Gastroesophageal sphincter (tissue), 4 donors: Measurements from ENCODE around the gene MSS51. TPM values are rescaled to one million over a fixed set of nuclear protein-coding genes. Genes with fewer than 3 reads are reported as not detected.

Source experiments
- ATAC-seq: fragments of 150-250 bp; one replicate; pipeline ENCODE4 v1.9.1; 2016; ENCODE audit warnings: mild to moderate bottlenecking, moderate library complexity
- H3K27ac ChIP-seq, 4 donors: fragments of 200-600 bp; sonication (generic) in 3 of 4; 1 replicate in 3 of 4; 2 replicates in 1 of 4; pipeline ENCODE4 v1.5.1; 2016 to 2019
- H3K27me3 ChIP-seq: fragments of 200-600 bp; sonication (generic); one replicate; pipeline ENCODE4 v1.5.1; 2019
- H3K36me3 ChIP-seq, 2 donors: fragments of 200-600 bp; sonication (generic); one replicate each; pipeline ENCODE4 v1.5.1; 2019; ENCODE audit warnings: control low read depth in 1 of 2
- H3K4me1 ChIP-seq, 3 donors: fragments of 200-600 bp; sonication (generic); 1 replicate in 2 of 3; 2 replicates in 1 of 3; pipeline ENCODE4 v1.5.1; 2016 to 2019; ENCODE audit warnings: control low read depth in 2 of 3
- H3K4me3 ChIP-seq, 2 donors: fragments of 200-600 bp; sonication (generic); one replicate each; pipeline ENCODE4 v1.5.1; 2019; ENCODE audit warnings: mild to moderate bottlenecking in 1 of 2, moderate library complexity in 1 of 2
- H3K9me3 ChIP-seq, 3 donors: fragments of 200-600 bp; sonication (generic); one replicate each; pipeline ENCODE4 v1.5.1; 2017 to 2019; ENCODE audit warnings: control low read depth in 2 of 3
- EP300 ChIP-seq: sonication (generic); formaldehyde crosslinking; IDR thresholded peaks from one replicate; pipeline ENCODE4 v1.6.1; 2017; ENCODE audit warnings: antibody characterized with exemption, mild to moderate bottlenecking
- POLR2A ChIP-seq, 2 donors: fragments of 450-650 bp; IDR thresholded peaks; one replicate each; pipeline ENCODE4 v1.6.1; 2017; ENCODE audit warnings: antibody characterized with exemption in 2 of 2, mild to moderate bottlenecking in 2 of 2, moderate library complexity in 1 of 2
- POLR2AphosphoS5 ChIP-seq: sonication (generic); formaldehyde crosslinking; IDR thresholded peaks from one replicate; pipeline ENCODE4 v1.6.1; 2017; ENCODE audit warnings: antibody characterized with exemption
- WGBS, 2 donors: methylation state at CpG; one replicate each; pipeline ENCODE4 v1.1.5; 2018; ENCODE audit warnings: low coverage in 1 of 2; 5-methylcytosine and 5-hydroxymethylcytosine counted together
- total RNA-seq, 4 donors: library from RNA; depleted of rRNA; stranded (reverse); fragments of >200 nt; gene quantifications; one replicate each; pipeline ENCODE4 v1.1.0, GENCODE V29; 2016
- TF ChIP-seq, protein P1 (sequence below), 4 experiments: fragments of 200-600 bp in 2 of 4; fragments of 450-650 bp in 2 of 4; sonication (generic) in 1 of 4; IDR thresholded peaks; one replicate each; pipeline ENCODE4 v1.5.1; 2017 to 2019; ENCODE audit warnings: antibody characterized with exemption in 4 of 4, mild to moderate bottlenecking in 2 of 4, moderate library complexity in 2 of 4

The MSS51 gene
- total RNA-seq, 4 donors from 2014 or later, result 0.32 to 3.9 (median 2.4) TPM

DNA sequence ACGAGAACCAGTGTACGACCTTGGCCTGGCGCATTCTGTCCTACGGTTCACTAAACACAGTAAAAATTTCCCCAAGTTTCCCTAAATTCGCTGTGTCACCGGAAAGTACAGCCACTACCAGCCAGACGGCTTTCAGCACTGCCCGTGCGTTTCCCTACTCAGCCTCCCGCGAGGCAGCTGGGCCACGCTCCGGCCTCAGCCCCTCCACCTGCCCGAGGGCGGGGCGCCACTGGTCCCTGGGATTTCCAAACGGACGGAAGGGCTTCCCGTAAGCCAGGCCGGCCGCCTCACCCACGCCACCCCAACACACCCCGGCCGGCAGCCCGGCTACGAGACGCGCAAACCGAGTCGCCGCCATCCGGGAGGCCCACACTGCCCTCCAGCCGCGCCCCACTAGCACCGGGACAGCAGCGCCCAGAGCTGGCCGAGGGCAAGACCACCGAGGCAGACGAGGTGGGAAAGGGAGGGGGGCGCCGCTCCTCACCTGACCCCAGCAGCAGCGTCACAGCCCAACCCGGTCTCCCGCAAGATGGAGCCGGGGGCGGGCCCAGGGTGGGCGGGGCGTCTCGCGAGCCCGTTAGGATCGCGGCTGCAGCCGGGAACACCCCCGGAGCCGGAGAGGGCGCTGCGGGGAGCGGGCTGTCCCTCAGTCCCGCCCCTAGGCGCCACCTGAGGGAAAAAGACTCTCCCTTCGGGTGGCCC is 19.7 kb downstream of the MSS51 start, which contains the start of gene ANXA7:
ANXA7 (minus strand) TSS at position 531 of the 702 bp plus-strand sequence. CDS start 13,202 bp downstream, outside the sequence.
- 0% methylated on average over 1 to 9 of the region's 62 CpGs for WGBS, 2 donors
- Histone ChIP-seq H3K36me3 (no peaks in the 10 kb centered on the region), H3K27me3 (no peaks in the 10 kb centered on the region), H3K4me1 (peaks cover 0 to 51% (median 0%) of the 10 kb centered on the region in 3 donors), H3K27ac (peak within 1 kb of the TSS; percentile 85 to 98 (median 96)), H3K9me3 (no peaks in the 10 kb centered on the region), H3K4me3 (peak within 1 kb of the TSS; percentile 77 to 85)
- TF ChIP-seq, protein P1, sequence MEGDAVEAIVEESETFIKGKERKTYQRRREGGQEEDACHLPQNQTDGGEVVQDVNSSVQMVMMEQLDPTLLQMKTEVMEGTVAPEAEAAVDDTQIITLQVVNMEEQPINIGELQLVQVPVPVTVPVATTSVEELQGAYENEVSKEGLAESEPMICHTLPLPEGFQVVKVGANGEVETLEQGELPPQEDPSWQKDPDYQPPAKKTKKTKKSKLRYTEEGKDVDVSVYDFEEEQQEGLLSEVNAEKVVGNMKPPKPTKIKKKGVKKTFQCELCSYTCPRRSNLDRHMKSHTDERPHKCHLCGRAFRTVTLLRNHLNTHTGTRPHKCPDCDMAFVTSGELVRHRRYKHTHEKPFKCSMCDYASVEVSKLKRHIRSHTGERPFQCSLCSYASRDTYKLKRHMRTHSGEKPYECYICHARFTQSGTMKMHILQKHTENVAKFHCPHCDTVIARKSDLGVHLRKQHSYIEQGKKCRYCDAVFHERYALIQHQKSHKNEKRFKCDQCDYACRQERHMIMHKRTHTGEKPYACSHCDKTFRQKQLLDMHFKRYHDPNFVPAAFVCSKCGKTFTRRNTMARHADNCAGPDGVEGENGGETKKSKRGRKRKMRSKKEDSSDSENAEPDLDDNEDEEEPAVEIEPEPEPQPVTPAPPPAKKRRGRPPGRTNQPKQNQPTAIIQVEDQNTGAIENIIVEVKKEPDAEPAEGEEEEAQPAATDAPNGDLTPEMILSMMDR (IDR thresholded peaks at IDR 0.05), result peak in 2 of 4 experiments; percentile 12 to 55
- TF ChIP-seq POLR2AphosphoS5 (peak; percentile 91), POLR2A (IDR thresholded peaks at IDR 0.05) (peak; percentile 77 to 79), EP300 (no peak)
- ATAC-seq, result peak; percentile 97

- peaks cover 0 to 54% (median 0%) of the 10 kb centered on the region in 3 donors for H3K4me1 ChIP-seq
- WGBS, 2 donors, result 0 to 2% methylated on average over 8 of the region's 9 CpGs
- TF ChIP-seq, protein P1 (IDR thresholded peaks at IDR 0.05), result no peak
- TF ChIP-seq POLR2A (IDR thresholded peaks at IDR 0.05), result no peak
- no peak for TF ChIP-seq EP300
- TF ChIP-seq POLR2AphosphoS5, result no peak
- H3K27ac ChIP-seq, result peak overlapping the region; percentile 85 to 98 (median 96)
- ATAC-seq, result peak; percentile 37
- no peaks in the 10 kb centered on the region for H3K27me3 ChIP-seq
- no peaks in the 10 kb centered on the region for H3K9me3 ChIP-seq
- peak overlapping the region; percentile 77 to 85 for H3K4me3 ChIP-seq
- peaks cover 0 to under 1% of the 10 kb centered on the region in 2 donors for H3K36me3 ChIP-seq
Measured at GRCh38 chr10:73413108-73413527, 20.2 kb downstream of the MSS51 start.

DNA sequence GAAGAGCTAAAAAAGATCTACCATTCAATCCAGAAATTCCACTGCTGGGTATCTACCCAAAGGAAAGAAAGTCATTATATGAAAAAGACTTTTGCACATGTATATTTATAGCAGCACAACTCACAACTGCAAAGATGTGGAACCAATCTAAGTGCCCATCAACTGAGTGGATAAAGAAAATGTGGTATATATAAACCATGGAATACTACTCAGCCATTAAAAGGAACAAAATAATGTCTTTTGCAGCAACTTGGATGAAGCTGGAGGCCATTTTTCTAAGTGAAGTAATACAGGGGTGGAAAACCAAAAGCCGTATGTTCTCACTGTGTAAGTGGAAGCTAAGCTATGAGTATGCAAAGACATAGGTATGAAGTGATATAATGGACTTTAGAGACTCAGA is 22.5 kb downstream of the MSS51 start:
- Histone ChIP-seq H3K36me3 (peaks cover 0 to 5% of the 10 kb centered on the region in 2 donors), H3K4me1 (peaks cover 0 to 54% (median 0%) of the 10 kb centered on the region in 3 donors), H3K4me3 (no peak overlapping the region), H3K27ac (no peak overlapping the region), H3K27me3 (no peaks in the 10 kb centered on the region), H3K9me3 (no peaks in the 10 kb centered on the region)
- TF ChIP-seq POLR2A (IDR thresholded peaks at IDR 0.05) (no peak), EP300 (no peak), POLR2AphosphoS5 (no peak)
- 92 to 100% methylated on average over 1 of the region's 1 CpG for WGBS, 2 donors
- ATAC-seq, result no peak

GRCh38 chr10:73408978-73409521 is 24.3 kb downstream of the MSS51 start:
- 67 to 87% methylated on average over 4 of the region's 4 CpGs for WGBS, 2 donors
- Histone ChIP-seq H3K4me1 (peaks cover 0 to 50% (median 0%) of the 10 kb centered on the region in 3 donors), H3K9me3 (no peaks in the 10 kb centered on the region), H3K27me3 (no peaks in the 10 kb centered on the region), H3K4me3 (no peak overlapping the region), H3K27ac (no peak overlapping the region), H3K36me3 (peaks cover 0 to 5% of the 10 kb centered on the region in 2 donors)
- no peak for TF ChIP-seq POLR2A (IDR thresholded peaks at IDR 0.05)
- TF ChIP-seq POLR2AphosphoS5, result no peak
- TF ChIP-seq EP300, result no peak
- ATAC-seq, result no peak

GRCh38 chr10:73408061-73408460 is 25.3 kb downstream of the MSS51 start:
- peaks cover 0 to 5% of the 10 kb centered on the region in 2 donors for H3K36me3 ChIP-seq
- no peak for ATAC-seq
- TF ChIP-seq POLR2A (IDR thresholded peaks at IDR 0.05) (no peak), EP300 (no peak), POLR2AphosphoS5 (no peak)
- TF ChIP-seq, protein P1 (IDR thresholded peaks at IDR 0.05), result no peak
- no peak overlapping the region for H3K27ac ChIP-seq
- H3K27me3 ChIP-seq, result no peaks in the 10 kb centered on the region
- H3K9me3 ChIP-seq, result no peaks in the 10 kb centered on the region
- no peak overlapping the region for H3K4me3 ChIP-seq
- 92 to 97% methylated on average over 3 to 5 of the region's 5 CpGs for WGBS, 2 donors
- peaks cover 0 to 48% (median 0%) of the 10 kb centered on the region in 3 donors for H3K4me1 ChIP-seq
